ENCODE results near the gene LRRC53.

Gene LRRC53

GRCh38 chr1:74431531-74431930 lies 80.9 kb downstream of the LRRC53 start:
- Histone ChIP-seq H3K9me2 (replicated peaks; ENCODE audit: insufficient read depth, low read length) (no peaks in the 10 kb centered on the region), H3F3A (ENCODE audit: insufficient read depth, low read length) (no peaks in the 10 kb centered on the region), H3K79me2 (ENCODE audit: low read length) (no peaks in the 10 kb centered on the region), H3K27ac (ENCODE audit: low read length) (no peak overlapping the region), H3K4me1 (ENCODE audit: low read length) (no peaks in the 10 kb centered on the region), H3K4me3 (ENCODE audit: low read length) (no peak overlapping the region), H2AFZ (ENCODE audit: low read length) (no peak overlapping the region), H3K9me3 (replicated peaks; ENCODE audit: insufficient read depth, low read length) (no peaks in the 10 kb centered on the region), H3K27me3 (replicated peaks; ENCODE audit: insufficient read depth, low read length) (no peaks in the 10 kb centered on the region), H3K4me2 (ENCODE audit: low read depth, low read length) (no peak overlapping the region), H4K20me1 (ENCODE audit: insufficient read depth, low read length) (no peaks in the 10 kb centered on the region), H3K9ac (ENCODE audit: low read length) (no peak overlapping the region), H3K36me3 (replicated peaks; ENCODE audit: insufficient read depth, low read length) (no peaks in the 10 kb centered on the region)
- no peak for DNase-seq
- TF ChIP-seq EZH2 (optimal IDR thresholded peaks at IDR 0.05; ENCODE audit: low read depth, low read length) (no peak), EZH2phosphoT487 (IDR thresholded peaks at IDR 0.05; ENCODE audit: low read length) (no peak), CTCF (IDR thresholded peaks at IDR 0.05; ENCODE audit: low read length) (no peak)

DNA sequence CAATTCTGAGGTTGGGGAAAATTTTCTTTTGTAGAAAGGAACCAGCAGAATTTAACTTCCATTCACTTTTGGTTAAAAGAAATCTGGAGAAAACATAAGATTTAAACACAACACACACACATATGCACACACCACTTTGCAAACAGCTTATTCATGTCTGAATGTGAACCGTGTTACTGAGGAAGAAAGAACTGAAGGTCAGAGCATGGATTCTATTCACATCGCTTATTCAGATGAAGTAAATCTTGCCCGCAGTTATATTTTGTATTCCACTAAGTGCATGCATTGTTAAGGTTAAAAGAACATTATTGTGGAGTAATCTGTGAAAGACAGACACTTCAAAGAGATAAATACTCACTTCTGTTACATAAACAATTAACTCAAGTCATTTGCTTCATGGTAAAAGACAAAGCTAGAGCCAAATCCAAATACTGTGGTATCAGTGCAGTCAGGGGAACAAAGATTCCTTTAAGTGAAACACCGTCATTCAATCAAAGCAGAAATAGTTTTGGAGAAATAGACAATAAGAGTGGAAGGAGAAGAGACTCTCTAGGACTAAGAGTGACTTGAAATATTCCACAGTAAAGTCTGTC lies 82.0 kb downstream of the LRRC53 start:
- no peaks in the 10 kb centered on the region for H3K27me3 ChIP-seq (replicated peaks; ENCODE audit: insufficient read depth, low read length)
- no peaks in the 10 kb centered on the region for H3K36me3 ChIP-seq (replicated peaks; ENCODE audit: insufficient read depth, low read length)
- no peak overlapping the region for H3K4me3 ChIP-seq (ENCODE audit: low read length)
- no peaks in the 10 kb centered on the region for H3K4me1 ChIP-seq (ENCODE audit: low read length)
- TF ChIP-seq EZH2phosphoT487 (IDR thresholded peaks at IDR 0.05; ENCODE audit: low read length) (no peak), EZH2 (optimal IDR thresholded peaks at IDR 0.05; ENCODE audit: low read depth, low read length) (no peak), CTCF (IDR thresholded peaks at IDR 0.05; ENCODE audit: low read length) (no peak)
- no peaks in the 10 kb centered on the region for H3K9me2 ChIP-seq (replicated peaks; ENCODE audit: insufficient read depth, low read length)
- no peaks in the 10 kb centered on the region for H4K20me1 ChIP-seq (ENCODE audit: insufficient read depth, low read length)
- no peak for DNase-seq
- no peak overlapping the region for H3K27ac ChIP-seq (ENCODE audit: low read length)
- H3K79me2 ChIP-seq (ENCODE audit: low read length): no peaks in the 10 kb centered on the region
- H3K9me3 ChIP-seq (replicated peaks; ENCODE audit: insufficient read depth, low read length): no peaks in the 10 kb centered on the region
- no peak overlapping the region for H3K9ac ChIP-seq (ENCODE audit: low read length)
- no peaks in the 10 kb centered on the region for H3F3A ChIP-seq (ENCODE audit: insufficient read depth, low read length)
- no peak overlapping the region for H3K4me2 ChIP-seq (ENCODE audit: low read depth, low read length)
- no peak overlapping the region for H2AFZ ChIP-seq (ENCODE audit: low read length)

GRCh38 chr1:74429580-74429979 lies 82.8 kb downstream of the LRRC53 start:
- Histone ChIP-seq H3K27me3 (replicated peaks; ENCODE audit: insufficient read depth, low read length) (no peaks in the 10 kb centered on the region), H3K9ac (ENCODE audit: low read length) (no peak overlapping the region)

More at GRCh38 chr1:74429580-74429979, 82.8 kb downstream of the LRRC53 start:
- Histone ChIP-seq H4K20me1 (ENCODE audit: insufficient read depth, low read length) (no peaks in the 10 kb centered on the region), H3F3A (ENCODE audit: insufficient read depth, low read length) (no peaks in the 10 kb centered on the region), H3K4me3 (ENCODE audit: low read length) (no peak overlapping the region), H3K27ac (ENCODE audit: low read length) (no peak overlapping the region), H3K36me3 (replicated peaks; ENCODE audit: insufficient read depth, low read length) (no peaks in the 10 kb centered on the region), H2AFZ (ENCODE audit: low read length) (no peak overlapping the region), H3K4me1 (ENCODE audit: low read length) (no peaks in the 10 kb centered on the region), H3K9me3 (replicated peaks; ENCODE audit: insufficient read depth, low read length) (no peaks in the 10 kb centered on the region), H3K9me2 (replicated peaks; ENCODE audit: insufficient read depth, low read length) (no peaks in the 10 kb centered on the region), H3K79me2 (ENCODE audit: low read length) (no peaks in the 10 kb centered on the region), H3K4me2 (ENCODE audit: low read depth, low read length) (no peak overlapping the region)
- DNase-seq: no peak
- TF ChIP-seq CTCF (IDR thresholded peaks at IDR 0.05; ENCODE audit: low read length) (no peak), EZH2phosphoT487 (IDR thresholded peaks at IDR 0.05; ENCODE audit: low read length) (no peak), EZH2 (optimal IDR thresholded peaks at IDR 0.05; ENCODE audit: low read depth, low read length) (no peak)

Data from MM.1S (cell line).